PC-3 (cell line): ENCODE measurements around the gene PLA2G7. TPM values are rescaled to one million over a fixed set of nuclear protein-coding genes. Genes with fewer than 3 reads are reported as not detected.

Experiments used
- ATAC-seq: fragments of 200-7000 bp; cut with Tn5 transposase; 2 replicates; pipeline ENCODE4 v1.9.1; 2020; ENCODE audit warnings: mild to moderate bottlenecking, moderate library complexity
- BruUV-seq: library from RNA; stranded (reverse); fragments of 400-500 nt; replicated peaks from 2 replicates; lab custom pipeline; 2021; lab: Mats Ljungman, UMichigan
- CTCF ChIA-PET: fragments of 300-600 bp; sonication (Branson Sonifier 250); formaldehyde crosslinking; loops from one replicate; lab custom pipeline; 2022; ENCODE audit warnings: antibody characterized with exemption; lab: Charles Lee
- POLR2A ChIA-PET: fragments of 300-600 bp; sonication (Branson Sonifier 250); formaldehyde crosslinking; loops from one replicate; lab custom pipeline; 2022; ENCODE audit warnings: antibody characterized with exemption; ENCODE audit not compliant: unreplicated experiment; lab: Charles Lee
- DNase-seq: peaks from one replicate; pipeline ENCODE4 v3.0.0-alpha.2; 2015
- H2AFZ ChIP-seq: fragments of 300-600 bp; sonication (generic); 2 replicates; pipeline ENCODE4 v1.6.0; 2016; ENCODE audit warnings: antibody characterized with exemption, low read length
- H3F3A ChIP-seq: fragments of 300-600 bp; sonication (generic); one replicate; pipeline ENCODE4 v1.6.0; 2017; ENCODE audit warnings: antibody characterized with exemption, low read length, control low read depth, mild to moderate bottlenecking; ENCODE audit not compliant: unreplicated experiment
- H3K27ac ChIP-seq: fragments of 300-600 bp; sonication (generic); 2 replicates; pipeline ENCODE4 v1.5.1; 2016; ENCODE audit warnings: mild to moderate bottlenecking, low read length
- H3K27me3 ChIP-seq: fragments of 300-600 bp; sonication (generic); 2 replicates; pipeline ENCODE4 v1.6.1; 2016; ENCODE audit warnings: low read length, mixed read lengths
- H3K36me3 ChIP-seq: fragments of 300-600 bp; sonication (generic); 2 replicates; pipeline ENCODE4 v1.6.1; 2016; ENCODE audit warnings: low read depth, mixed run types, low read length, mixed read lengths
- H3K4me1 ChIP-seq: fragments of 300-600 bp; sonication (generic); 2 replicates; pipeline ENCODE4 v1.5.1; 2016; ENCODE audit warnings: low read length; ENCODE audit not compliant: insufficient read depth
- H3K4me2 ChIP-seq: fragments of 300-600 bp; sonication (generic); 2 replicates; pipeline ENCODE4 v1.6.0; 2016; ENCODE audit warnings: low read length
- H3K4me3 ChIP-seq: fragments of 300-600 bp; sonication (generic); 2 replicates; pipeline ENCODE4 v1.5.1; 2016; ENCODE audit warnings: mild to moderate bottlenecking, low read length, mixed read lengths
- H3K79me2 ChIP-seq: fragments of 300-600 bp; sonication (generic); 2 replicates; pipeline ENCODE4 v1.6.1; 2017; ENCODE audit warnings: low read length, mixed read lengths
- H3K9ac ChIP-seq: fragments of 300-600 bp; sonication (generic); 2 replicates; pipeline ENCODE4 v1.6.0; 2016; ENCODE audit warnings: mild to moderate bottlenecking, low read length
- H3K9me2 ChIP-seq: fragments of 300-600 bp; sonication (generic); replicated peaks from 2 replicates; pipeline ENCODE4 v1.6.1; 2016; ENCODE audit warnings: mixed run types, low read length, mixed read lengths
- H3K9me3 ChIP-seq: fragments of 300-600 bp; sonication (generic); 2 replicates; pipeline ENCODE4 v1.6.1; 2016; ENCODE audit warnings: low read length, mixed read lengths
- H4K20me1 ChIP-seq: fragments of 300-600 bp; sonication (generic); 2 replicates; pipeline ENCODE4 v1.6.1; 2016; ENCODE audit warnings: low read length, mixed read lengths
- EZH2 ChIP-seq: fragments of 300-600 bp; sonication (generic); IDR thresholded peaks from one replicate; pipeline ENCODE4 v1.6.1; 2017; ENCODE audit warnings: antibody characterized with exemption, mild to moderate bottlenecking, low read length; ENCODE audit not compliant: unreplicated experiment
- EZH2phosphoT487 ChIP-seq: fragments of 300-600 bp; sonication (generic); IDR thresholded peaks from 2 replicates; pipeline ENCODE4 v1.6.1; 2018; ENCODE audit warnings: mild to moderate bottlenecking, antibody characterized with exemption, low read length, borderline replicate concordance
- intact Hi-C: fragments of 100-400 bp; cut with micrococcal nuclease; formaldehyde crosslinking; loops from 2 replicates; pipeline ENCODE4 v1.9.0; 2023
- total RNA-seq: library from RNA; depleted of rRNA; stranded (reverse); fragments of >200 nt; gene quantifications from 2 replicates; pipeline ENCODE4 v1.2.3, GENCODE V29; 2014
- TF ChIP-seq, protein P1 (sequence below): fragments of 300-600 bp; sonication (generic); conservative IDR thresholded peaks from 2 replicates; pipeline ENCODE4 v1.5.1; 2017; ENCODE audit warnings: antibody characterized with exemption, low read depth, mild to moderate bottlenecking, low read length

Gene PLA2G7
- total RNA-seq, 1 experiment from 2014 or later = 2.9 TPM

DNA sequence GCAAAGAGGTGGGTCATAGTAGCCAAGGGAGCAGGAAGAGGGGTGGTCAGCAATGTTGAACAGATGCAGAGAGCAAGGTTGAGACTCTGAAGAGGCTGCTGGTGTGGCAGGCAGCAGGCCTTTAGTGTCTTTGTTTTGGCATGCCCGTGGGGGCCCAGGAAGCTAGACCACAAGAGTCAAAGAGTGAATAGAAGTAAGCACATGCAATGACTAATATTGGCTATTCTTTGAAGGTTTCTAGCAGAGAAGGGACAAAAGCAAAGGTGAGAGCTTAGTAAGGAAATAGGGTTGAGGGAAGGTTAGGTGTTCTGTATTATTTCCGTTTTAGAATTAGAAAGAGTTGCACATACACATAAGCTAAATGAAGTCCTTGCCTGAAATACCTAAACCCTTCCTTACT lies 28.7 kb downstream of the PLA2G7 start:
- CTCF ChIA-PET = interaction anchor here (1.0 kb wide), 1 partner anchor 27 kb away, joined by 3 read pairs; no protein-coding TSS in a partner anchor
- no peak overlapping the region for H3K4me2 ChIP-seq
- no peaks in the 10 kb centered on the region for H4K20me1 ChIP-seq
- no peak overlapping the region for H3K9ac ChIP-seq
- TF ChIP-seq, protein P1, sequence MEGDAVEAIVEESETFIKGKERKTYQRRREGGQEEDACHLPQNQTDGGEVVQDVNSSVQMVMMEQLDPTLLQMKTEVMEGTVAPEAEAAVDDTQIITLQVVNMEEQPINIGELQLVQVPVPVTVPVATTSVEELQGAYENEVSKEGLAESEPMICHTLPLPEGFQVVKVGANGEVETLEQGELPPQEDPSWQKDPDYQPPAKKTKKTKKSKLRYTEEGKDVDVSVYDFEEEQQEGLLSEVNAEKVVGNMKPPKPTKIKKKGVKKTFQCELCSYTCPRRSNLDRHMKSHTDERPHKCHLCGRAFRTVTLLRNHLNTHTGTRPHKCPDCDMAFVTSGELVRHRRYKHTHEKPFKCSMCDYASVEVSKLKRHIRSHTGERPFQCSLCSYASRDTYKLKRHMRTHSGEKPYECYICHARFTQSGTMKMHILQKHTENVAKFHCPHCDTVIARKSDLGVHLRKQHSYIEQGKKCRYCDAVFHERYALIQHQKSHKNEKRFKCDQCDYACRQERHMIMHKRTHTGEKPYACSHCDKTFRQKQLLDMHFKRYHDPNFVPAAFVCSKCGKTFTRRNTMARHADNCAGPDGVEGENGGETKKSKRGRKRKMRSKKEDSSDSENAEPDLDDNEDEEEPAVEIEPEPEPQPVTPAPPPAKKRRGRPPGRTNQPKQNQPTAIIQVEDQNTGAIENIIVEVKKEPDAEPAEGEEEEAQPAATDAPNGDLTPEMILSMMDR = no peak
- TF ChIP-seq EZH2 (no peak), EZH2phosphoT487 (no peak)
- peaks cover 10% of the 10 kb centered on the region for H3K4me1 ChIP-seq
- no peaks in the 10 kb centered on the region for H3K9me3 ChIP-seq
- BruUV-seq = no TSS peak
- H3F3A ChIP-seq = no peaks in the 10 kb centered on the region
- POLR2A ChIA-PET = no interaction called here
- DNase-seq (no peak), ATAC-seq (no peak)
- no peak overlapping the region for H3K4me3 ChIP-seq
- H2AFZ ChIP-seq = no peak overlapping the region
- intact Hi-C loops = no loop called here
- no peak overlapping the region for H3K27ac ChIP-seq
- H3K9me2 ChIP-seq = no peaks in the 10 kb centered on the region
- no peaks in the 10 kb centered on the region for H3K27me3 ChIP-seq
- no peaks in the 10 kb centered on the region for H3K79me2 ChIP-seq
- H3K36me3 ChIP-seq = no peaks in the 10 kb centered on the region

DNA sequence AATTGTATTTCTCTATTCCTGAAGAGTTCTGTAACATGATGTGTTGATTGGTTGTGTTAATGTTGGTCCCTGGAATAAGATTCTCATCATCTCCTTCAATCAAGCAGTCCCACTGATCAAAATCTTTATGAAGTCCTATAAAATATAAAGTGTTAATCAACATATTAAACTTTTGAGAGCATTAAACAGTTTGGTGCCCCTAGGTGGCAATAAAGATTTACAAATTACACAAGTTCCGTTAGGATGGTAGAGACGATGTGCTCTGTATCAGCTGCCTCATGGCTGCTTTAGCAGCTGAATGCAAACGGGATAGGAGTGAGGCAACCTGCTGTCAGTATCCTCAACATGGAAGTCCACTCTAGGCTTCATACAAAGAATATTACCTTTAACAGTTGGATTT lies 30.6 kb downstream of the PLA2G7 start:
- Histone ChIP-seq H3K79me2 (no peaks in the 10 kb centered on the region), H3K4me2 (peak overlapping the region; percentile 15; the same call in 1 of the 2 replicates), H3K9me2 (no peaks in the 10 kb centered on the region), H3K9me3 (no peaks in the 10 kb centered on the region), H3K4me1 (peaks cover 10% of the 10 kb centered on the region), H3K27me3 (no peaks in the 10 kb centered on the region), H4K20me1 (no peaks in the 10 kb centered on the region), H3K9ac (no peak overlapping the region), H3K36me3 (no peaks in the 10 kb centered on the region), H3F3A (no peaks in the 10 kb centered on the region), H3K4me3 (no peak overlapping the region), H2AFZ (peak overlapping the region; percentile 35), H3K27ac (no peak overlapping the region)
- TF ChIP-seq EZH2 = no peak
- no peak for TF ChIP-seq EZH2phosphoT487
- TF ChIP-seq, protein P1 = peak; percentile 76
- DNase-seq = peak; percentile 80
- no TSS peak for BruUV-seq
- intact Hi-C loops = loop anchor here (1.0 to 5.0 kb wide), 5 partner anchors 77 to 342 kb away; no protein-coding TSS in a partner anchor
- peak; percentile 90 for ATAC-seq
- POLR2A ChIA-PET = interaction anchor here (0.6 kb wide), 1 partner anchor 185 kb away, joined by 4 read pairs; no protein-coding TSS in a partner anchor
- CTCF ChIA-PET = interaction anchor here (0.7 to 1.5 kb wide), 2 partner anchors 76 to 144 kb away, joined by 3 to 9 read pairs; no protein-coding TSS in a partner anchor

DNA sequence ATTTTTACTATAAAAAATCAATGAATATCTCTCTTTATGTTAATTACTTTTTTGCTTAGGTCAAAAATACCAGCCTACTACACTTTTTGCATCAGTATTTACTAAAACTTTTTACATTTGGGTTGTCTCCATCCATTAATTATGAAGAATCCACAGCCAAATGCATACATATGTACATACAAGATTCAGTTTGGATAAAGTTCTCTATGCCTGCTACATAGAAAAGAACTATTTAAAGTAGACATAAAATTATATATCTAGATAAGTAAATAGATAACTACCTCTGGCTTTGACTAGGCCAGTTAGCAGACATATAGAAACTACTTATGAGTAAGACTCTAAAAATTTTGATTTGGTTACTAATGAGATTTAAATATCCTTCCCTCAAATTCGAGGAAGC lies 35.2 kb downstream of the PLA2G7 start:
- peak; percentile 54 for ATAC-seq
- H3K9me2 ChIP-seq = no peaks in the 10 kb centered on the region
- intact Hi-C loops = loop anchor here (5.0 kb wide), 1 partner anchor 283 kb away; no protein-coding TSS in a partner anchor
- no TSS peak for BruUV-seq
- no peak overlapping the region for H2AFZ ChIP-seq
- no peaks in the 10 kb centered on the region for H4K20me1 ChIP-seq
- no peaks in the 10 kb centered on the region for H3K79me2 ChIP-seq
- POLR2A ChIA-PET = no interaction called here
- H3K4me3 ChIP-seq = no peak overlapping the region
- DNase-seq = no peak
- TF ChIP-seq, protein P1 = no peak
- TF ChIP-seq EZH2phosphoT487 = no peak
- CTCF ChIA-PET = interaction anchor here (0.6 kb wide), 1 partner anchor 286 kb away, joined by 4 read pairs; no protein-coding TSS in a partner anchor
- no peak overlapping the region for H3K4me2 ChIP-seq
- H3K36me3 ChIP-seq = no peaks in the 10 kb centered on the region
- no peak overlapping the region for H3K9ac ChIP-seq
- H3F3A ChIP-seq = no peaks in the 10 kb centered on the region
- no peaks in the 10 kb centered on the region for H3K9me3 ChIP-seq
- no peak overlapping the region for H3K27ac ChIP-seq
- H3K4me1 ChIP-seq = peaks cover 2% of the 10 kb centered on the region
- H3K27me3 ChIP-seq = no peaks in the 10 kb centered on the region
